CD4-positive, alpha-beta T cell treated with Interleukin-15 for 1 hour (primary cell): Measurements from ENCODE around the gene PROKR1.

Experiments
- DNase-seq: peaks from one replicate; pipeline ENCODE4 v3.0.0-alpha.2; 2020

The PROKR1 gene

GRCh38 chr2:68700560-68700959 is 57.2 kb downstream of the PROKR1 start:
- DNase-seq: no peak

- DNase-seq: no peak
Measured at GRCh38 chr2:68706637-68707036, 63.3 kb downstream of the PROKR1 start.
